Tibial artery (tissue), 4 donors: ENCODE measurements around the gene NUDT19.
"Not testable (repeated sequence)": the region's sequence is repeated elsewhere in the genome, so short reads cannot be mapped to it uniquely, and the experiment has no call there.

Experiments
- DNase-seq, 2 donors: peaks; one replicate each; pipeline ENCODE4 v3.0.0-alpha.2; 2019
- H3K27ac ChIP-seq, 2 donors: fragments of 200-600 bp; sonication (generic) in 1 of 2; 1 replicate in 1 of 2; 2 replicates in 1 of 2; pipeline ENCODE4 v1.5.1; 2018 to 2019; ENCODE audit warnings: mild to moderate bottlenecking in 1 of 2
- H3K27me3 ChIP-seq, 2 donors: fragments of 200-600 bp; sonication (generic) in 1 of 2; one replicate each; pipeline versions ENCODE4 v1.5.1 to v1.6.0; 2016 to 2019
- H3K36me3 ChIP-seq, 3 donors: fragments of 200-600 bp; sonication (generic) in 2 of 3; one replicate each; pipeline ENCODE4 v1.5.1; 2016 to 2019; ENCODE audit warnings: mild to moderate bottlenecking in 2 of 3
- H3K4me1 ChIP-seq, 4 donors: fragments of 200-600 bp; sonication (generic) in 2 of 4; 1 replicate in 3 of 4; 2 replicates in 1 of 4; pipeline ENCODE4 v1.5.1; 2016 to 2019
- H3K4me3 ChIP-seq, 2 donors: fragments of 200-600 bp; sonication (generic) in 1 of 2; 1 replicate in 1 of 2; 2 replicates in 1 of 2; pipeline ENCODE4 v1.5.1; 2018 to 2019; ENCODE audit warnings: mild to moderate bottlenecking in 2 of 2
- H3K9me3 ChIP-seq, 3 donors: fragments of 200-600 bp; sonication (generic) in 1 of 3; one replicate each; pipeline ENCODE4 v1.5.1; 2016 to 2019
- intact Hi-C: fragments of 100-400 bp; cut with DNase I; formaldehyde crosslinking; loops from one replicate; pipeline ENCODE4 v1.15.0; 2023; ENCODE audit warnings: low total_unique reads
- TF ChIP-seq, protein P1 (sequence below), 2 experiments: fragments of 200-600 bp in 1 of 2; fragments of 450-650 bp in 1 of 2; IDR thresholded peaks; one replicate each; pipeline ENCODE4 v1.5.1; 2017 to 2019; ENCODE audit warnings: antibody characterized with exemption in 2 of 2, mild to moderate bottlenecking in 1 of 2, moderate library complexity in 1 of 2

NUDT19 gene

DNA sequence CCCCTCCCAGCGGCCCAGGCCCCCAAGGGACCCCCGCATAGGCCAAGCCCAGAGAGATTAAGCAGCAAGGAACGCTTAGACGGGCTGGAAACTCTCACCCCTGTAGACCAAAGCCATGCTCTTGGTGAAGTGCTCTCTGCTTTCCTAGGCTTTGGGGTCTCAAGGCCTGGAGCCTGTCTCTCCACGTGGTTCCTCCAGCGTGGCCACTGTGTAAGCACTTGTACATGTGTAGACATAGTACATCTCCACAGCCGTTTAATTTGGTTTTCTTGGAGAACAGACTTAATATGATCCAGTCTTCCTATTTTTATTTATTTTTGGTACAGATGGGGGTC, 1.1 kb downstream of the NUDT19 start:
- intact Hi-C loops: no loop called here
- H3K27me3 ChIP-seq: no peaks in the 10 kb centered on the region
- no peak for DNase-seq
- TF ChIP-seq, protein P1, sequence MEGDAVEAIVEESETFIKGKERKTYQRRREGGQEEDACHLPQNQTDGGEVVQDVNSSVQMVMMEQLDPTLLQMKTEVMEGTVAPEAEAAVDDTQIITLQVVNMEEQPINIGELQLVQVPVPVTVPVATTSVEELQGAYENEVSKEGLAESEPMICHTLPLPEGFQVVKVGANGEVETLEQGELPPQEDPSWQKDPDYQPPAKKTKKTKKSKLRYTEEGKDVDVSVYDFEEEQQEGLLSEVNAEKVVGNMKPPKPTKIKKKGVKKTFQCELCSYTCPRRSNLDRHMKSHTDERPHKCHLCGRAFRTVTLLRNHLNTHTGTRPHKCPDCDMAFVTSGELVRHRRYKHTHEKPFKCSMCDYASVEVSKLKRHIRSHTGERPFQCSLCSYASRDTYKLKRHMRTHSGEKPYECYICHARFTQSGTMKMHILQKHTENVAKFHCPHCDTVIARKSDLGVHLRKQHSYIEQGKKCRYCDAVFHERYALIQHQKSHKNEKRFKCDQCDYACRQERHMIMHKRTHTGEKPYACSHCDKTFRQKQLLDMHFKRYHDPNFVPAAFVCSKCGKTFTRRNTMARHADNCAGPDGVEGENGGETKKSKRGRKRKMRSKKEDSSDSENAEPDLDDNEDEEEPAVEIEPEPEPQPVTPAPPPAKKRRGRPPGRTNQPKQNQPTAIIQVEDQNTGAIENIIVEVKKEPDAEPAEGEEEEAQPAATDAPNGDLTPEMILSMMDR (IDR thresholded peaks at IDR 0.05): no peak
- peak overlapping the region; percentile 71 to 88 for H3K4me3 ChIP-seq
- H3K36me3 ChIP-seq: peaks cover 0 to 5% (median 0%) of the 10 kb centered on the region in 3 donors
- peak overlapping the region; percentile 75 to 90 for H3K27ac ChIP-seq
- H3K9me3 ChIP-seq: no peaks in the 10 kb centered on the region
- H3K4me1 ChIP-seq: peaks cover 5 to 47% (median 26%) of the 10 kb centered on the region in 4 donors

DNA sequence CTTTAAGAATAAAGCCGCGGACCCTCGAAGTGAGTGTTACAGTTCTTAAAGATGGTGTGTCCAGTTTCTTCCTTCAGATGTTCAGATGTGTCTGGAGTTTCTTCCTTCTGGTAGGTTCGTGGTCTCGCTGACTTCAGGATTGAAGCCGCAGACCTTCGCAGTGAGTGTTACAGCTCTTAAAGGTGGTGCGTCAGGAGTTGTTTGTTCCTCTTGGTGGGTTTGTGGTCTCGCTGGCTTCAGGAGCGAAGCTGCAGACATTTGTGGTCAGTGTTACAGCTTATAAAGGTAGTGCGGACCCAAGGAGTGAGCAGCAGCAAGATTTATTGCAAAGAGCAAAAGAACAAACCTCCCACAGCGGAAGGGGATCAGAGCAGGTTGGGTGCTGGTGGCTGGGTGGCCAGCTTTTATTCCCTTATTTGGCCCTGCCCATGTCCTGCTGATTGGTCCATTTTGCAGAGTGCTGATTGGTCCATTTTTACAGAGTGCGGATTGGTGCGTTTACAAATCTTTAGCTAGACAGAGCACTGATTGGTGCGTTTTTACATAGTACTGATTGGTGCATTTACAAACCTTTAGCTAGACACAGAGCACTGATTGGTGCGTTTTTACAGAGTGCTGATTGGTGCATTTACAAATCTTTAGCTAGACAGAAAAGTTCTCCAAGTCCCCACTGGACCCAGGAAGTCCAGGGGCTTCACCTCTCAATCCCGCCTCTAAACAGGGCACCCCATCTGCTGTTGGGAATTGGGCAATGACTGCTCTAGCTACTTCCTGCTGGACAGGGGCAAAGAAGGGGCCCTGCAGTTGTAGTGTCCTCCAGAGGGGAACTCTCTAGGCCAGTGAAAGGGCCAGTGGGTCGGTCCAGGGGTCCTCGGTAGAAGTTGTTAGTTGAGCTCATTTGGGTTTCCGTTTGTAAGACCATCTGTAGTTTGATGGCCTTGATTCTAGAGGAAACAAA, 1.8 kb downstream of the NUDT19 start:
- Histone ChIP-seq H3K4me3 (peak overlapping the region; percentile 71 to 88), H3K36me3 (peaks cover 0 to 13% (median 2%) of the 10 kb centered on the region in 3 donors), H3K4me1 (peaks cover 5 to 47% (median 26%) of the 10 kb centered on the region in 4 donors)
- H3K27ac ChIP-seq, H3K27me3 ChIP-seq, DNase-seq, H3K9me3 ChIP-seq, intact Hi-C loops: not testable (repeated sequence)

DNA sequence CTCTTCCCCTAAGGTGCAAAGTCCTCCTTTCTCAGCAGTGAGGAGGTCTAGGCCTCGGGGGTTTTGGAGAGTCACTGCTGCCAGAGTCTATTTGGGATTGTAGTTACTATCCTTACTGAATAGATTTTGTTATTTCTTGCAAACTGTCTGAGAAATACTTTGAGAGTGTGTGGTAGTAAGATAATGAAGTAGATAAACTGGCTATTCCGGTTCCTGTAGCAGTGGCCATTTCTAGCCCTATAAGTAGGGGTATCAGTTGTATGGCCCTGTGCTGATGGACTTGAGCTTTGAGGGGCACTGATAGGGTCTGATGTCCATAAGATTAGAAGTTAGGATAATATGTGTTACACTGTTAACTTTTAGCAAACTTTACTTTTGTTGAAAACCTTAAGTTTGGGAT, 2.7 kb downstream of the NUDT19 start:
- H3K27me3 ChIP-seq, DNase-seq, H3K27ac ChIP-seq, intact Hi-C loops, H3K9me3 ChIP-seq: not testable (repeated sequence)
- H3K4me1 ChIP-seq: peaks cover 5 to 47% (median 26%) of the 10 kb centered on the region in 4 donors
- peak overlapping the region in 1 of 2 donors; percentile 2 for H3K4me3 ChIP-seq
- H3K36me3 ChIP-seq: peaks cover 0 to 22% (median 11%) of the 10 kb centered on the region in 3 donors

DNA sequence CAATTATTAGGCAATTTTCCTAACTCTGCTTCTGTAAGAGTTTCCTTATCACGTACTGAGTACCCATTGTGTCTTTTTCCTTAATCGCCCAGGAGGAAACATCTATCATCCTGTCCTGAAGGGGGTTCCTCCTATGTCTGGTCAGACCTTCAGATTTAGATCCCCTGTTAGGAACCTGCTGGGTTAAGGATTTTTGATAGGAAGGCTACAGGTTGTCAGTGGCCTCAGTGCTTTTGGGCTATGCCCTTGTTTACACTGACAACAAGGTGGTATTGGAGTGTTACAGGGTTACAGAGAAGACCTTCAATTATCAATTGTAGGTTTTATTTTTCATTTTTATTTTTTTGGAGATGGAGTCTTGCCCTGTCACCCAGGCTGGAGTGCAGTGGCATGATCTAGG, 3.2 kb downstream of the NUDT19 start:
- DNase-seq, H3K27me3 ChIP-seq, H3K4me3 ChIP-seq, intact Hi-C loops, H3K27ac ChIP-seq, H3K9me3 ChIP-seq: not testable (repeated sequence)
- peaks cover 2 to 27% (median 16%) of the 10 kb centered on the region in 3 donors for H3K36me3 ChIP-seq
- H3K4me1 ChIP-seq: peaks cover 5 to 47% (median 26%) of the 10 kb centered on the region in 4 donors

DNA sequence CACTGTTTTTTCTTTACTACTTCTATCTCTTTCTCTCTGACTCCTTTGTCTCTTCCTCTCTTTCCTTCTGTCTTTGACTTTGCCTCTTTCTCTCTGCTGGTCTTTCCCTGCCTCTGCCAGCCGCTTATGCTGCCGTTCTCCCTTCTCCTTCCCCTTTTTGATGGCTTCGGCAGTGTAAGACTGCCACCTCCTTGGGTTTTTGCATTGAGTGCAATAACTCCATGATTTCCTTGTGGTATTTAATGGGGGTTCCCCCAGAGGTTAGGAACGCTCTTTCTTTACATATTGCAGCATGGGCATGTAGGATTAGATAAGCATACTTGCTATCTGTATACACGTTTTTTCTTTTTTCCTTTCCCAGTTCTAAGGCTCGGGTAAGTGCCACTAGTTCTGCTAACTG, 3.9 kb downstream of the NUDT19 start:
- H3K9me3 ChIP-seq, H3K4me3 ChIP-seq, H3K27me3 ChIP-seq, DNase-seq, H3K27ac ChIP-seq, intact Hi-C loops: not testable (repeated sequence)
- H3K36me3 ChIP-seq: peaks cover 4 to 32% (median 20%) of the 10 kb centered on the region in 3 donors
- H3K4me1 ChIP-seq: peaks cover 5 to 47% (median 26%) of the 10 kb centered on the region in 4 donors

DNA sequence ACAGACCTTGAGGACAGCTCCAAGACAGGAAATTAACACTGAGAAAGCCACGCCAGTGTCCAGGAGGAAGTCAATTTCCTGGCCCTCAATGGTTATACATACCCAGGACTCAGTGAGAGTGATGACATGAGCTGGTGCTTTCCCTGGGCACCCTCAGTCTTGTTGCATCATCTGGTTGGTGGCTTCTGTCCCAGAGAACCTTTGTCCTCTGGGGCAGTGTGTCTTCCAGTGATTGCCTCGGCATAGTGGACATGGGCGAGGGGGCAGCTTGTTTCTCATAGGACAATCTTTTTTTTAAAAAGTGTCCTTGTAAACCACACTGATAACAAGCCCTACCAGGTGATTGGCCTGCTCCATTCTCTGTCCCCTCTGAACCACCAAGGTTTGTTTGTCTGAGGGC, 5.2 kb downstream of the NUDT19 start:
- Histone ChIP-seq H3K4me1 (peaks cover 5 to 39% (median 21%) of the 10 kb centered on the region in 4 donors), H3K36me3 (peaks cover 4 to 35% (median 20%) of the 10 kb centered on the region in 3 donors)
- H3K27me3 ChIP-seq, H3K27ac ChIP-seq, intact Hi-C loops, H3K4me3 ChIP-seq, DNase-seq, H3K9me3 ChIP-seq: not testable (repeated sequence)

DNA sequence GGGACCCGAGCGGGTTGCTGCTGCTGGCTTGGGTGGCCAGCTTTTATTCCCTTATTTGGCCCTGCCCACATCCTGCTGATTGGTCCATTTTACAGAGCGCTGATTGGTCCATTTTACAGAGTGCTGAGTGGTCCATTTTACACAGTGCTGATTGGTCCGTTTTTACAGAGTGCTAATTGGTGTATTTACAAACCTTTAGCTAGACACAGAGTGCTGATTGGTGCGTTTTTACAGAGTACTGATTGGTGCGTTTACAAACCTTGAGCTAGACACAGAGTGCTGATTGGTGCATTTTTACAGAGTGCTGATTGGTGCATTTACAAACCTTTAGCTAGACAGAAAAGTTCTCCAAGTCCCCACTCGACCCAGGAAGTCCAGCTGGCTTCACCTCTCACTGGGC, 8.5 kb downstream of the NUDT19 start:
- H3K27ac ChIP-seq, DNase-seq, intact Hi-C loops, H3K27me3 ChIP-seq, H3K4me3 ChIP-seq: not testable (repeated sequence)
- Histone ChIP-seq H3K36me3 (peaks cover 17 to 54% (median 40%) of the 10 kb centered on the region in 3 donors), H3K9me3 (peaks cover 4 to 17% (median 10%) of the 10 kb centered on the region in 3 donors), H3K4me1 (peaks cover 0 to 11% (median 2%) of the 10 kb centered on the region in 4 donors)

DNA sequence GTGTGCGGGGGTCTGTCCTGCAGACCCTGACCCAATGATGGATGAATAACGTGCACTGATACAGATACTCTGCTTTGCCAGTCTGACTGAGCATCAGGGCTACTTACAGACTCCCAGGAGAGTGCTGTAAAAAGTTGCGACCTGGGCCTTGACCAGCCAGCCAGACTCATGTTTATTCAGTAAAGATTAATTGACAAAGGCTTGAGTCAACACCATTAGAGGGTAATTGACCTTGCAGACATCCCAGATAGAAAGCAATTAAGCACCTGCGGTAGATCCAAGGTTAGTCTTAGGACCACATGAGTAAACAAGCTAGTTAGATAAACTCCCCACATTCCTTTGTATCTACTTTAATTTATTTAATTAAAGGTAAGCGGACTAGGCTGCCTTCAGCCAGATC, 10.4 kb downstream of the NUDT19 start:
- Histone ChIP-seq H3K36me3 (peaks cover 17 to 55% (median 40%) of the 10 kb centered on the region in 3 donors), H3K9me3 (peaks cover 4 to 17% (median 10%) of the 10 kb centered on the region in 3 donors), H3K27me3 (no peaks in the 10 kb centered on the region), H3K4me1 (no peaks in the 10 kb centered on the region), H3K27ac (no peak overlapping the region), H3K4me3 (no peak overlapping the region)
- intact Hi-C loops: no loop called here
- TF ChIP-seq, protein P1 (IDR thresholded peaks at IDR 0.05): no peak
- DNase-seq: no peak

DNA sequence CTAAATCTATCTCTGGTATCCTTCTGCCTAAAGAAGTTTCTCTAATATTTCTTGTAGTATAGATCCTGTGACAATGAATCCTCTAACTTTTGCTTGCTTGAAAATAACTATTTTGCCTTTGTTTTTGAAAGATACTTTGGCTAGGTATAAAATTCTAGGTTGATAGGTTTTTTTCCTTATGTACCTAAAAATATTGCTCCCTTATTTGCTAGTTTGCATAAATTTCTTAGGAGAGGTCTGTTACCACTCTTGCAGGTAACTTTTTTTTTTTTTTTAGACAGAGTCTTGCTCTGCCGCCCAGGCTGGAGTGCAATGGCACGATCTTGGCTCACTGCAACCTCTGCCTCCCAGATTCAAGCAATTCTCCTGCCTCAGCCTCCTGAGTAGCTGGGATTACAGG, 12.4 kb downstream of the NUDT19 start:
- H3K4me3 ChIP-seq, intact Hi-C loops, DNase-seq, H3K27me3 ChIP-seq, H3K4me1 ChIP-seq, H3K27ac ChIP-seq: not testable (repeated sequence)
- Histone ChIP-seq H3K36me3 (peaks cover 17 to 37% (median 32%) of the 10 kb centered on the region in 3 donors), H3K9me3 (peaks cover 4 to 17% (median 10%) of the 10 kb centered on the region in 3 donors)
